ENCODE data around the gene RSF1.
"Not testable (repeated sequence)": the region's sequence is repeated elsewhere in the genome, so short reads cannot be mapped to it uniquely, and the experiment has no call there.

The RSF1 gene, protein sequence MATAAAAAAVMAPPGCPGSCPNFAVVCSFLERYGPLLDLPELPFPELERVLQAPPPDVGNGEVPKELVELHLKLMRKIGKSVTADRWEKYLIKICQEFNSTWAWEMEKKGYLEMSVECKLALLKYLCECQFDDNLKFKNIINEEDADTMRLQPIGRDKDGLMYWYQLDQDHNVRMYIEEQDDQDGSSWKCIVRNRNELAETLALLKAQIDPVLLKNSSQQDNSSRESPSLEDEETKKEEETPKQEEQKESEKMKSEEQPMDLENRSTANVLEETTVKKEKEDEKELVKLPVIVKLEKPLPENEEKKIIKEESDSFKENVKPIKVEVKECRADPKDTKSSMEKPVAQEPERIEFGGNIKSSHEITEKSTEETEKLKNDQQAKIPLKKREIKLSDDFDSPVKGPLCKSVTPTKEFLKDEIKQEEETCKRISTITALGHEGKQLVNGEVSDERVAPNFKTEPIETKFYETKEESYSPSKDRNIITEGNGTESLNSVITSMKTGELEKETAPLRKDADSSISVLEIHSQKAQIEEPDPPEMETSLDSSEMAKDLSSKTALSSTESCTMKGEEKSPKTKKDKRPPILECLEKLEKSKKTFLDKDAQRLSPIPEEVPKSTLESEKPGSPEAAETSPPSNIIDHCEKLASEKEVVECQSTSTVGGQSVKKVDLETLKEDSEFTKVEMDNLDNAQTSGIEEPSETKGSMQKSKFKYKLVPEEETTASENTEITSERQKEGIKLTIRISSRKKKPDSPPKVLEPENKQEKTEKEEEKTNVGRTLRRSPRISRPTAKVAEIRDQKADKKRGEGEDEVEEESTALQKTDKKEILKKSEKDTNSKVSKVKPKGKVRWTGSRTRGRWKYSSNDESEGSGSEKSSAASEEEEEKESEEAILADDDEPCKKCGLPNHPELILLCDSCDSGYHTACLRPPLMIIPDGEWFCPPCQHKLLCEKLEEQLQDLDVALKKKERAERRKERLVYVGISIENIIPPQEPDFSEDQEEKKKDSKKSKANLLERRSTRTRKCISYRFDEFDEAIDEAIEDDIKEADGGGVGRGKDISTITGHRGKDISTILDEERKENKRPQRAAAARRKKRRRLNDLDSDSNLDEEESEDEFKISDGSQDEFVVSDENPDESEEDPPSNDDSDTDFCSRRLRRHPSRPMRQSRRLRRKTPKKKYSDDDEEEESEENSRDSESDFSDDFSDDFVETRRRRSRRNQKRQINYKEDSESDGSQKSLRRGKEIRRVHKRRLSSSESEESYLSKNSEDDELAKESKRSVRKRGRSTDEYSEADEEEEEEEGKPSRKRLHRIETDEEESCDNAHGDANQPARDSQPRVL (N-terminal part only)

DNA sequence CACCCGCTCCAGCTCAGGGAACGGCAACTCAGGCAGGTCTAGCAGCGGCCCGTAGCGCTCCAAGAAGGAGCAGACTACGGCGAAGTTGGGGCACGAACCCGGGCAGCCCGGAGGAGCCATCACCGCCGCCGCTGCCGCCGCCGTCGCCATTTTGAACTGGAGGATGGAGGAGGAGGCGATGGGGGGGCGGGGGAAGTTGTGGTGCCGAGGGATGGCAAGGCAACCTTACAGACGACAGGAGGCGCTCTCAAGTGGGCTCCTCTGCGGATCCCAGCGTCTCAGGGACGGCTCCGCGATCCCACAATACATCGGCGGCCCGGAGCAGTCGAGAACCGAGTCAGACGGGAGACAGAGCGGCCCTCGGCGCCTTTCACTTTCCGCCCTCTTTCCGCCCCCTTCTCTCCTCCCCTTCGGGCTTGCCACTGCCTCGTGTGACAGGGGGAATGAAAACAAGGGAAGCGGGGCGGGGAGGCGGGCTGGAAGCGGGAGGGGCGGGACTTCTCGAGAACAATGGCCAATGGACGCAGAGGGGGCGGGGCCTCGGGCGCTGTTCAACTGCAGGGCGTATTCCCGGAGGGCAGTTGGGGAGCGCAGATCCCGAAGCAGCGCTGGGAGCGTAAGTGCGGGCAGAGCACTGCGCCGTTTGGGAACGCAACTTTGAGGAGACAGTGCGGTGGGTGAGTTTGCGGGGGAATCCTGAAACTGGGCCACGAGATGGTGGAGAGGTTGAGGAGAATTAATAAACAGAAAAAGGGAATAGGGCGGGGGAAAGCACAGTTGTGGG lies at the start of gene RSF1, which contains the start of gene AAMDC:
RSF1 (minus strand) TSS at position 158 of the 784 bp plus-strand sequence; CDS start at position 150, 8 bp downstream.
AAMDC (plus strand) TSS at position 580 of the 784 bp plus-strand sequence. CDS start 21,353 bp downstream, outside the sequence.
- DNase-seq, result peak; percentile 99

DNA sequence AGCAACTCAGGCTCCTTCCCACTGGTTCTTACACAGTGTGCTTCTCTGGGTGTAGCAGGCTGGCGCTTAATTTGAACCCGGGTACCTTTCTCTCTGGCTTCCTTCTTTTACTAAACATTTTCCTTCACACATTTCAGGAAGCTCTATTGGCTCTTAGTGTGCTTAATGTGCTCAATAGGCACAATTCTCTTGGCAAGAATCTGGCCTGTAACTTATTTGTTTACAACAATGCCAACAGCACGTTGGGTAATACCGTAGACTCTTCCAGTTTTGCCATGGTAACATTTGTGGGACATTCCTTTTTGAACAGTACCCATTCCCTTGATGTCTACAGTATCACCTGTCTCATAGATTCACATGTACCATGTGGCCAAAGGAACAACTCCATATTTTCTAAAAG lies 48.2 kb upstream of the RSF1 start:
- DNase-seq, result no peak

DNA sequence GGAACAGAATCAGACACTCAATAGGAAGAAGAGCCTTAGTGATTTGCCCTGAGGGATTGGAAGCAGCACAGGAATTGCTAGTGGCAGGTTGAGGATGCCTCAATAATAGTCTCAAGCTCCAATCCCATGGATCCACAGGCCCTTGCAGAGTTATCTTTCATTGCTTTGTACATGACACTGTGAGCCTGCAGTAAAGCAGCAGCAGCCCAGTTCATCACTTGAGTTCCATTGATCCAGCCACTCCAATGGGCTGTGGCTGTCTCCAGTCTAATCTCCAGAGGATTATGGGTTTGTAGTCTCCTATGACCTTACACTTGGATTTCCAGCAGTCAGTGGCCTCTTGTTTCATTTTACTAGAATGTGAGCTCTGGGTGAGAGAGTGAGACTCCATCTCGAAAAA lies 45.8 kb upstream of the RSF1 start:
- DNase-seq, result no peak

DNA sequence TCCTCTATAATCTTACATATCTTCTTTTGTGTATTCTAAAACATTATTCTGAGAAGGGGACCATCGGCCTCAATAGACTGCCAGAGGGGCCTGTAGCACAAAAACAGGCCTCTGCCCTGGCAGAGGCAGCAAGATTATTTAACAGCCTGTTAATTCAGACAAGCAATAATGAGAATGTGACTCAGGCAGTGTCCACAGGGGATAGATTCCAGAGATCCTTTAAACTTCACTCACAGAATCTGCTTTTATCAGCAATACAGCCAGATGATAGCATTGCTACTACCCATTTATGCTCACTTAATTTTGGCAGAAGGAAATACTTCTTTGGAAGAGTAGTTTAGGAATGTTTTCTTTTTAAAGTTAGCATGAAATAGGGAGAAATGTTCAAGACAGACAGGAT lies 45.3 kb upstream of the RSF1 start:
- no peak for DNase-seq

DNA sequence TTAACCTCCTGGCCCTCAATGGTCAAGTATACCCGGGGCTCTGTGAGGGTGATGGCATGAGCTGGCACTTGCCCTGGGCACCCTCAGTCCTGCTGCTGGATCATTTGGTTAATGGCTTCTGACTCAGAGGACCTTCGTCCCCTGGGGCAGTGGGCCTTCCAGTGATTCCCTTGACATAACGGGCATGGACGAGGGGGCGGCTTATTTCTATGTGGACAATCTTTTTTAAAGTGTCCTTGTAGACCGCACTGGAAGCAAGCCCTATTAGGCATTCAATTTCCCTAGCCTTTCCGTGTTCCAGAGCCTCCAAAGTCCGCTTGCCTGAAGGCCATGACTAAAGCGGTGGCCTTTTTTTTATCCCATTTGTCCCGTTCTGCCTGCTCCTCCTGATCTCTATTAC lies 40.9 kb upstream of the RSF1 start:
- not testable (repeated sequence) for DNase-seq

DNA sequence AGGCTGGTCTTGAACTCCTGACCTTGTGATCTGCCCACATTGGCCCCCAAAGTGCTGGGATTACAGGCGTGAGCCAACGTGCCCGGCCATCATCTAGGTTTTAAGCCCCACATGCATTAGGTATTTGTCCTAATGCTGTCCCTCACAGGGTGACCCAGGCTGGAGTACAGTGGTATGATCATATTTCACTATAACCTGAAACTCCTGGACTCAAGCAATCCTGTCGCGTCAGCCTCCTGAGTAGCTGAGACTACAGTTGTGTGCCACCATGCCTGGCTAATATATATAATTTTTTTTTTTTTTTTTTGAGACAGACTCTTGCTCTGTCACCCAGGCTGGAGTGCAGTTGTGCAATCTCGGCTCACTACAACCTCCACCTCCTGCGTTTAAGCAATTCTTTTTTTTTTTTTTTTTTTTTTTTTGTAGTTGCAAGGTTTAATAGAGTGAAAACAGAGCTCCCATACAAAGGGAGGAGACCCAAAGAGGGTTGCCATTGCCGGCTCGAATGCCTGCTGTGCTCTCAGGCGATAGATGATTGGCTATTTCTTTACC lies 37.5 kb upstream of the RSF1 start:
- DNase-seq, result not testable (repeated sequence)

DNA sequence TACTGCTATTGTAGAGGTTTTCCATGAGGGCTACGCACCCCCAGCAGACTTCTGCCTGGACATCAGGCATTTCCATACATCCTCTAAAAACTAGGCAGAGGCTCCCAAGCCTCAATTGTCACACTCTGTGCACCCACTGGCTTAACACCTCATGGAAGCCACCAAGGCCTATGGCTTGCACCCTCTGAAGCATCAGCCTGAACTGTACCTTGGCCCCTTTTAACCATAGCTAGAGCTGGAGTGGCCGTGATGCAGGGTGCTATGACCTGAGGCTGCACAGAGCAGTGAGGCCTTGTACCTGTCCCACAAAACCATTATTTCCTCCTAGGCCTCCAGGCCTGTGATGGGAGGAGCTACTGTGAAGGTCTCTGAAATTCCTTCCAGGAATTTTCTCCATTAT lies 34.3 kb upstream of the RSF1 start:
- DNase-seq, result no peak

DNA sequence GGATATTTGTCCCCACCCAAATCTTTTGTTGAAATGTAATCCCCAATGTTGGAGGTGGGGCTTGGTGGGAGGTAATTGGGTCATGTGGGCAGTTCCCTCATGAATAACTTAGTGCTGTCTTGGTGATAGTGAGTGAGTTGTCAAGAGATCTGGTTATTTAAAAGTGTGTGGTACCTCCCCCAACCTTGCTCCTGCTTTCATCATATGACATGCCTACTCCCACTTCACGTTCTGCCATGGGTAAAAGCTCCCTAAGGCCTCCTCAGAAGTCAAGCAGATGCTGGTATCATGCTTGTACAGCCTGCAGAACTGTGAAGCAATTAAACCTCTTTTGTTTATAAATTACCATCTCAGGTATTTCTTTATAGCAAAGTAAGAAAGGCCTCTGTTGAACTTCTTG lies 31.0 kb upstream of the RSF1 start:
- no peak for DNase-seq

DNA sequence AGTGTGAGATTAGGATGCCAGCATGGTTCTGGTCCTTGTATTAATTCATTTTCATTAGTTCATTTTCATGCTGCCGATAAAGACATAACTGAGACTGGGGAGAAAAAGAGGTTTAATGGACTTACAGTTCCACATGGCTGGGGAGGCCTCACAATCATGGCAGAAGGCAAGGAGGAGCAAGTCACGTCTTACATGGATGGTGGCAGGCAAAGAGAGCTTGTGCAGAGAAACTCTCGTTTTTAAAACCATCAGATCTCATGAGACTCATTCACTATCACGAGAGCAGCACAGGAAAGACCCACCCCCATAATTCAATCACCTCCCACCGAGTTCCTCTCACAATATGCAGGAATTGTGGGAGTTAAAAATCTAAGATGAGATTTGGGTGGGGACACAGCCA lies 23.2 kb upstream of the RSF1 start:
- DNase-seq, result not testable (repeated sequence)

DNA sequence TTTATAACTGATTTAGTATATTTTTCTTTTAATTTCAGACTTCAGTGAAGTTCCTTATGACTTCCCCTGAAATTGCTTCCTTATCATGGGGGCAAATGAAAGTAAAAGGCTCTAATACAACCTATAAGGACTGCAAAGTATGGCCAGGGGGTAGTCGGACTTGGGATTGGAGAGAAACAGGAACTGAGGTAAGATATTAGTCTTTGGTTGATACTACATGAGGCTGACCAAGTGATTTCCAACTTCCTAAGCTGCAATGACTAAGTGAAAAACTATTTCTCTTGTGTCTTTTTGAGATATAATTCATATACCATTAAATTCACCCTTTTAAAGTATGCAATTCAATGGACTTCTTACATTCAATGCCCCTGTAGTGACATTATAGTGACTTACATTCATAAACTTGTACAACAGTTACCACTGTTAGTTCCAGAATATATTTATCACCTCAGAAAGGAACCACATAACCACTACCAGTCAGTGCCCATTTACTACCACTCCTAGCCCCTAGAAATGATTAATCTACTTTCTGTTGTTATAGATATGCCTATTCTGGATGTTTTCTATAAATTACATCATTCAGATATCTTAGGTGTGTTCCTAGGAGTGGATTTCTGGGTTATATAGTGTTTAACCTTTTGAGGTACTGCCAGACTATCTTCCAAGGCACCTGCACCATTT lies 22.1 kb upstream of the RSF1 start:
- DNase-seq, result no peak

DNA sequence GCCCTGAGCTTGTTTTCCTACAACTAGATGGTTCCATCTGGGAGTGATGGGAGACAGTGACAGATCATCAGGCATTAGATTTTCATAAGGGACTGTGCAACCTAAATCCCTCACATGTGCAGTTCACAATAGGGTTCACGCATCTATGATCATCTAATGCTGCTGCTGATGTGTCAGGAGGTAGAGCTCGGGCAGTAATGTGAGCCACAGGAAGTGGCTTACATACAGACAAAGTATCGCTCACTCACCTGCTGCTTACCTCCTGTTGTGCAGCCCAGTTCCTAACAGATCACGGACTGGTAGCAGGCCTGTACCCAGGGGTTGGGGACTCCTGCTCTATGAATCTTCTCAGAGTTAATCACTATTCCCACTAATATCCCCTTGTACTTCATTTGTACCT lies 12.8 kb upstream of the RSF1 start:
- DNase-seq, result no peak

DNA sequence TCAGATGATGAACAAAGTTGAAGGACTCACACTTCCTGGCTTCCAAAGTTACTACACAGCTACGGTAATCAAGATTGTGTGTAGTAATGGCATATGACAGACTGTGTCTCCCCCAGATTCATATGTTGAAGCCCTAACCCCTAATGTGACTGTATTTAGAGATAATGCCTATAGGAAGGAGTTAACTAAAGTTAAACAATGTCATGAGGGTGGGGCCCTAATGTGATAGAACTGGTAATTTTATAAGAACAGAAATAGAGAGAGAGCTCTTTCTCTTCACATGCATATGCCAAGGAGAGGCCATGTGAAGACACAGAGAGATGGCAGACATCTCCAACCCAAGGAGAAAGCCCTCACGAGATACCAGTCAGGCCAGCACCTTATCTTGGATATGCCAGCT lies 8.4 kb upstream of the RSF1 start:
- DNase-seq, result no peak

DNA sequence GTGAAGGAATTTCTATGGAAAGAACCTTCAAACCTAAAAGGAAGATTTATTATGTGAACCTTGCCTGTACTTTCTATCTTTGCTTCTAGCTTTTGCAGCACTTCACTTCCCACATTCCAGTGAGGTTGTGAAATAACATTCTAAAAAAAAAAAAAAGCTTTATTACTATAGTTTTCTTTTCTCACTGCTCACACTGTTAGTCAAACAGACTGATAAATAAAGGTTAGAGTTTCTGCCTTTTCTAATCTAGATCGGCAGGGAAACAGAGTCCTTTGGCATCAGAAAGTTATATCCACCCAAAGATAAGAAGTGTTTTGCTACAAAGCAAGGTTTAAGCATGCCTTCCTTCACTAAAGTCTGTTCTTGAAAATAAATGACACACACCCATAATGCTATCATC lies 3.3 kb upstream of the RSF1 start:
- no peak for DNase-seq

DNA sequence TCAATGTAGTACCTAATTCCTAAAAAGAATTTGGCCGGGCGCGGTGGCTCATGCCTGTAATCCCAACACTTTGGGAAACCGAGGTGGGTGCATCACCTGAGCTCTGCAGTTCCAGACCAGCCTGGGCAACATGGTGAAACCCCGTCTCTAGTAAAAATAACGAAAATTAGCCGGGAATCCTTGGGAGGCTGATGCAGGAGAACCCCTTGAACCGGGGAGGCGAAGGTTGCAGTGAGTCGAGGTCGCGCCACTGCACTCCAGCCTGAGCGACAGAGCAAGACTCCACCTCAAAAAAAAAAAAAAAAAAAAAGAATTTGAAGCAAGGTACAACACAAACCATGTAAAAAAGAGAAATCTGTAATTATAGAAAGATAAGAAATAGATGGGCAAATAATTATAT lies 1.6 kb upstream of the RSF1 start:
- not testable (repeated sequence) for DNase-seq

DNA sequence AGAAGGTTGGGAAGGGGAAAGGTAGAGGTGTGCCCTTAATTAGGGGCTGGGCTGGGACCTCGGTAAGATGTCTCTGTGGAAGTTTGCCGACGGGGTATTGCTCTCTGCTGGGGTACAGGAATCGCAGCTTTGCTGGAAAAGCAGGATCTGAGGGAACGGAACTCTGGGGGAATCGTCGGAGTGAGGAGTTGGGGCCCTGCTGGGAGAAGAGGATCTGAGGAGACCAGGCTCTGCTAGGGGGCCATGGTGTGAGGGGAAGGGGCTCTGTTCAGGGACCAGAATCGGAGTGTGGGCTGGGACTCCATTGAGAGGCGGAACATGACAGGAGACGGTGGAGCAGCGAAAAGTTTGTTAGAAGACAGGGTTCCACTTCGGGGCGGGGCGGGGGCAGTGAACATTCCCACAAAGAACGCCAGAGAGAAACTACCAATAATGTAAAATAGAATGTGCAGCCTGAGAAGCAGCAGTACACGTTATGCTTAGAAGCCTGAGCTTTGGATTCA lies 878 bp upstream of the RSF1 start:
- DNase-seq, result peak; percentile 51

DNA sequence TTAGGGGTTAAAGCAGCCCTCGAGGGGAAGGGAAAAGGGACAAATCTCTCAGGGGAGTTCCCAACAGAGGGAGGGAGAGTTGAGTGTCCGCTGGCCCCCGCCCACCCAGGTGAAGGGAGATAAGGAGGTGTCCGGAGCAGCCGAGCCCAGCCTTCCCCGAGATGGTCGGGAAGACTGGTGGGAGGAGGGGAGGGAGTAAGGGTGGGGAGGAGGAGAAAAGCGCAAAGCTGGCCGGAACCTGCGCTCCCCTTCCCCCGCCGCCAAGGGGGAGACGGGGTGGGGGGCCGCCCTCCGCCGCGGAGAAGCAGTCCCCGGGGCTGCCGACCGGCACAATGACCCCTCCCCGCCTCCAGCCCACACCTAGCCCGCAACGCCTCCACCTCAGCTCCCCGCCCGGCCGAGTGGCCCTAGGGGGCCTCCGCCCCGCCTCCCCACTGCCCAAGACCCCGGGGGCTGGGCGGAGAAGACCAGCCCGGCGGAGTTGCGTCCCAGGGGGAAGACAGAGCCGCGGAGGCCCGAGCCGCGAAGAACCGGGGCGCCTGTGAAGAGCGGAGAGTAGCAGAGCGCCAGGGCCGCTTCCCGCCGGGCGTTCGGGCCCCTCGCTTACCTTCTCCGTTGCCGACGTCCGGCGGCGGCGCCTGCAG lies 479 bp downstream of the RSF1 start:
- DNase-seq, result peak; percentile 69

DNA sequence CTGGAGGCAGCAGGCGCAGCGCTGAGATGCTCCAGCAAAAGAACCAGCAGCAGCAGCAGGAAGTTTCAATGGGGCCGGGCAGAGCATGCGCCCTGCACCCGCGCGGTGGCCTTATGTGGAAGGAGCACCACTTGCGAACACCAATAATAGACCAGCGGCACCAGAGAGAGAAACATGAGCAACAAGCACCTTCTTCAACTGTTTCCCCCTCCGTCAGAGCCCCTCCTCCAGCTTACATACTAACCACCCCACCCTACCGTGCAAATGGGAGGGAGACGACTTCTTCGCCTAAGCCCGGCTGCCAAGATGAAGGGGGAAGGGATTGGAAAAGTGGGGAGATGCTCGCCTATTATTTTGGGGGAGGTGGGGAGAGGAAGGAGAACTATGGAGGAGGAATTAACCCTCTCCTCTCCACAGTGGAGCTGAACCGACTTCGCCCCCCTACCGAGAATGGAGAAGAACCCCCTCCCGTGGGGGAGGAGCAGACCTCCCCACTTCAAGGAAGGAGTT lies 1.1 kb downstream of the RSF1 start:
- DNase-seq, result peak; percentile 93

DNA sequence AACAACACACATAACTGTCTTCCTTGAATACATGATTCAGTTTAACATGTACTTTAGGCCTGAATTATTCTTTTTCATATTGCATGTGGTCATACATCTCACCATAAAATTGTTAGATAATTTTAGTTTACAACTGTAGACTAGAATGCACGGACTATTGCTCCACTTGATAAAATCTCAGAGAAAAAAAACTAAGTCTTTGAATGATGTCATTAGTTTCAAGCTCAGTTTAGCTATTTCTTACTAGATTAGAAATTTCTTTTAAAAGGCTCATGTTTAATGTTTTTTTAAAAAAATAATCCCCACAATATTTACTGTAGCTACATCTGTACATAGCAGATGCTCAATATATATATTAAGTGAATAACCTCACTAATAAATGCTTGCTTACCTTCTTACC lies 5.1 kb downstream of the RSF1 start:
- DNase-seq, result no peak

DNA sequence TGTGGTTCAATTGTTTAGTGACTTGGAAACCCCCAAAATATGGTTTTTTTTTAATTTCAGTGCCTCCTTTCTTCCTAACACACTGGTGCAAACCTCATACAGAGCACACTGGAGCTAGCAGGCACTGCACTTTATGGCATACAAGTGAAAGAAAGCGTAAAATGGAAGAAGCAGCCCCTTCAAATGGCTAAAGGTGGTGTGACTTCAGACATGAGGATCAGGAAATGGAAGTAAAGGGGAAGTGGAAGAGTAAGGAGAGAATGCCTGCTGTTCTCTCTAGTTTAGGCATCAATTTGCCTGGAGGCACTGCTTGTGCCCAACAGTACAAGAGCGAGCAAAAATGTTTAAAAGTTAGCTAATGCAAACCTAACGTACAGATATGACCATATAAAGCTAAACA lies 5.7 kb downstream of the RSF1 start:
- no peak for DNase-seq

DNA sequence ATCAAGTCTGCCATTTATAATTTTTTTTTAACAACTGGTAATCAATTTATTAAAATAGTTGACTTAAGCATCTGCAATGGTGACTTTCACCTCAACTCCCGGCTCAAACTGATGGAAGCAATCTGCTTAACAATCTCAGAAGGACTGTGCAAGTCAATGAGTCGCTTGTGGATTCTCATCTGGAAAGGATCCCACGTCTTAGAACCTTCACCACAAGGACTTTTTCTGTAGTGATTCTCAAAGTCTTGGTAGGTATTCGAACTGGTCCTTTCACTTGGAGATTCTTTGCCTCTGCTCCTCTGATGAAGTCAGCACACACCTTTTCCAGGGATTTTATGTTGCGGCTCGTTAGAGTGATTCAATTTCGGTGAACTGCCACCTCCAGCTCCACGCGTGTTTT lies 7.3 kb downstream of the RSF1 start:
- DNase-seq, result no peak
